ENCODE results near the gene DLGAP1. TPM values are rescaled to one million over a fixed set of nuclear protein-coding genes. Genes with fewer than 3 reads are reported as not detected.

DLGAP1 gene
- total and polyA plus RNA-seq, 7 donors: 0.13 to 2.6 (median 1.3) TPM; not detected in 1

DNA sequence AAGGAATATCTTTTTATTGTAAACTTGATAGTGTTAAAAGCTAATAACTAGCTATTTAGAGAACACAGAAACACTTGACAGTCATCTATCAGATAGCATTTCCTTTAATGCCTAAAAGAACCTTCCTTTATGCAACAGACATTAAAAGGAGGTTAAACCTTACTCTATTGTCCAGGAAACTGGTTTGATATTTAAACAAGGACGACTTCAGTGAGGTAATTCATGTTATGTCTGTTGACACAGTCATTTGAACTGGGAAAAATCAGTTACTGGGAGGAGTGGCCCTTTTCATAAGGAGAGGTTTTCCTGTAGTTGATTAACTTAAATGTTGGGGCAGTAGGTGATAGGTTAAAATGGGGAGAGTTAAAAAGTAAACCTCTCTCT, 998.4 kb downstream of the DLGAP1 start:
- WGBS, 2 donors: 13 to 45% methylated on average over 1 of the region's 1 CpG
- no peak overlapping the region for H3K4me3 ChIP-seq
- H3K36me3 ChIP-seq: peaks cover 0 to 38% (median 25%) of the 10 kb centered on the region in 4 donors
- H3K4me1 ChIP-seq: peaks cover 0 to 58% (median 34%) of the 10 kb centered on the region in 4 donors
- TF ChIP-seq POLR2AphosphoS5 (IDR thresholded peaks at IDR 0.05): no peak
- TF ChIP-seq, protein P1, sequence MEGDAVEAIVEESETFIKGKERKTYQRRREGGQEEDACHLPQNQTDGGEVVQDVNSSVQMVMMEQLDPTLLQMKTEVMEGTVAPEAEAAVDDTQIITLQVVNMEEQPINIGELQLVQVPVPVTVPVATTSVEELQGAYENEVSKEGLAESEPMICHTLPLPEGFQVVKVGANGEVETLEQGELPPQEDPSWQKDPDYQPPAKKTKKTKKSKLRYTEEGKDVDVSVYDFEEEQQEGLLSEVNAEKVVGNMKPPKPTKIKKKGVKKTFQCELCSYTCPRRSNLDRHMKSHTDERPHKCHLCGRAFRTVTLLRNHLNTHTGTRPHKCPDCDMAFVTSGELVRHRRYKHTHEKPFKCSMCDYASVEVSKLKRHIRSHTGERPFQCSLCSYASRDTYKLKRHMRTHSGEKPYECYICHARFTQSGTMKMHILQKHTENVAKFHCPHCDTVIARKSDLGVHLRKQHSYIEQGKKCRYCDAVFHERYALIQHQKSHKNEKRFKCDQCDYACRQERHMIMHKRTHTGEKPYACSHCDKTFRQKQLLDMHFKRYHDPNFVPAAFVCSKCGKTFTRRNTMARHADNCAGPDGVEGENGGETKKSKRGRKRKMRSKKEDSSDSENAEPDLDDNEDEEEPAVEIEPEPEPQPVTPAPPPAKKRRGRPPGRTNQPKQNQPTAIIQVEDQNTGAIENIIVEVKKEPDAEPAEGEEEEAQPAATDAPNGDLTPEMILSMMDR (IDR thresholded peaks at IDR 0.05): no peak
- TF ChIP-seq POLR2A (IDR thresholded peaks at IDR 0.05): no peak
- TF ChIP-seq EP300 (IDR thresholded peaks at IDR 0.05): no peak
- no peaks in the 10 kb centered on the region for H3K27me3 ChIP-seq
- peak overlapping the region in 2 of 4 donors; percentile 98 to 100 for H3K27ac ChIP-seq
- no peak for DNase-seq
- intact Hi-C loops (cut with DNase I): loop anchor here (5.0 to 10.0 kb wide), 2 partner anchors 211 to 482 kb away; no protein-coding TSS in a partner anchor
- no peaks in the 10 kb centered on the region for H3K9me3 ChIP-seq

DNA sequence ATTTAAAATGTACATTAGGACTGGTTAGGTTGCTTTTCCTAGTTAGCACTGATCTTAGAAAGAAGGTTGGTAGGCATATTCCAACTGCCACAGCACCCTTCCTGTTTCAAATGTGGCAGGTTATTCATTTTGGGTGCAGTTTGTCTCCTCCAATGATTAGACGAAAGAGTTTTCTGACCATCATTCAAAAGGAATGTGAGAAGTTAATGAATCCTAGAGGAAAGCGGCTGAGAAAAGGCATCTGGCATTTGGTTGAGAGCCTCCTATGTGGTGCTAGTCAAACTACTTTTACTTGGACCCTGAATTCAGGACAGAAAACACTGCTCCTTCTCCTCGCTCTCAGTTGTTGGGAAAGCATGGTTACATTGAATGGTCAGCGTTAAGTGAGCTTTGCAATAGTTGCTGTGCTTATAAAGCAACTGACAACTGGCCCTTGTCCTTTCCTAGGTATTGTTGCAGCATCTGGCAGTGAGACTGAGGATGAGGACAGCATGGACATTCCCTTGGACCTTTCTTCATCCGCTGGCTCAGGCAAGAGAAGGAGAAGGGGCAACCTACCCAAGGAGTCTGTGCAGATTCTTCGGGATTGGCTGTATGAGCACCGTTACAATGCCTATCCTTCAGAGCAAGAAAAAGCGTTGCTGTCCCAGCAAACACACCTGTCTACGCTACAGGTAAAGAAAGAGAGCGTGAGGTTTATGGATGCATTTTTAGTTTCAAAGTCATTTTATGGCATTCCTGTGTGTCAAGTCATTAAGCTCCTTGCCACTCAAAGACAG, 999.0 kb downstream of the DLGAP1 start:
- Histone ChIP-seq H3K4me3 (no peak overlapping the region), H3K36me3 (peaks cover 0 to 38% (median 25%) of the 10 kb centered on the region in 4 donors), H3K4me1 (peaks cover 0 to 58% (median 34%) of the 10 kb centered on the region in 4 donors), H3K9me3 (no peaks in the 10 kb centered on the region), H3K27me3 (no peaks in the 10 kb centered on the region), H3K27ac (peak overlapping the region; percentile 97 to 100 (median 99))
- no peak for DNase-seq
- peak in 1 of 2 donors; percentile 32 for TF ChIP-seq POLR2A (IDR thresholded peaks at IDR 0.05)
- no peak for TF ChIP-seq POLR2AphosphoS5 (IDR thresholded peaks at IDR 0.05)
- intact Hi-C loops (cut with DNase I): loop anchor here (2.0 to 10.0 kb wide), 3 partner anchors 175 to 481 kb away; no protein-coding TSS in a partner anchor
- WGBS, 2 donors: 19 to 70% methylated on average over 10 of the region's 10 CpGs

DNA sequence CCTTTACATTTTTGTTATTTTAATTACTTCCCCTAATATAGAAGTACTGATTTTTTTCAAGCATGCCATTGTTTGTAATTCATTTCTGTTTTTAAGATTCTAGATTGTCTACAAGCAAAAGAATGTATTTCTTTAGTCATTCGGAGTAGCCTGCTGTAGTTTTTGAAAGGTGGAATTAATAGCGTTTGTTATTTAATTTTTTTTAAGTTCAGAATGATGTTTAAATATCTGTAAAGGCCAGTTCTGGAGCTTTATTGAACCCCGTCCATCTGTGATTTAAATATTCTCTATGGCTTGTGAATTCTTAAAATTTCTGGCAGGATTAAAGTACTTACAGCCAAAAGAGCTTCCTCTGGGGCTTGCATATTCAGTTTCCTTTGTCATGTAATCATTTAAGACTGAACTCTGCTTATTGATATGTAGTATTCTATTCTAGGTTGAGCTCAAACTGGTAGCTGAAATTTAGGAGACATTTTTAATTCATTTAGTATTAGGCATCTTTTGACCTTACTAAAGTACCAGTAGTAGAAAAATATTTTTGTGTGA, 999.9 kb downstream of the DLGAP1 start:
- H3K27ac ChIP-seq: peak overlapping the region; percentile 97 to 100 (median 99)
- DNase-seq: no peak
- no peaks in the 10 kb centered on the region for H3K9me3 ChIP-seq
- 9 to 45% methylated on average over 3 of the region's 3 CpGs for WGBS, 2 donors
- H3K27me3 ChIP-seq: no peaks in the 10 kb centered on the region
- H3K36me3 ChIP-seq: peaks cover 0 to 38% (median 25%) of the 10 kb centered on the region in 4 donors
- peak overlapping the region in 2 of 4 donors; percentile 67 to 74 for H3K4me3 ChIP-seq
- no peak for TF ChIP-seq POLR2AphosphoS5 (IDR thresholded peaks at IDR 0.05)
- TF ChIP-seq POLR2A (IDR thresholded peaks at IDR 0.05): no peak
- TF ChIP-seq EP300 (IDR thresholded peaks at IDR 0.05): no peak
- TF ChIP-seq, protein P1 (IDR thresholded peaks at IDR 0.05): no peak
- intact Hi-C loops (cut with DNase I): loop anchor here (2.0 to 10.0 kb wide), 3 partner anchors 174 to 480 kb away; no protein-coding TSS in a partner anchor
- peaks cover 0 to 58% (median 34%) of the 10 kb centered on the region in 4 donors for H3K4me1 ChIP-seq

DNA sequence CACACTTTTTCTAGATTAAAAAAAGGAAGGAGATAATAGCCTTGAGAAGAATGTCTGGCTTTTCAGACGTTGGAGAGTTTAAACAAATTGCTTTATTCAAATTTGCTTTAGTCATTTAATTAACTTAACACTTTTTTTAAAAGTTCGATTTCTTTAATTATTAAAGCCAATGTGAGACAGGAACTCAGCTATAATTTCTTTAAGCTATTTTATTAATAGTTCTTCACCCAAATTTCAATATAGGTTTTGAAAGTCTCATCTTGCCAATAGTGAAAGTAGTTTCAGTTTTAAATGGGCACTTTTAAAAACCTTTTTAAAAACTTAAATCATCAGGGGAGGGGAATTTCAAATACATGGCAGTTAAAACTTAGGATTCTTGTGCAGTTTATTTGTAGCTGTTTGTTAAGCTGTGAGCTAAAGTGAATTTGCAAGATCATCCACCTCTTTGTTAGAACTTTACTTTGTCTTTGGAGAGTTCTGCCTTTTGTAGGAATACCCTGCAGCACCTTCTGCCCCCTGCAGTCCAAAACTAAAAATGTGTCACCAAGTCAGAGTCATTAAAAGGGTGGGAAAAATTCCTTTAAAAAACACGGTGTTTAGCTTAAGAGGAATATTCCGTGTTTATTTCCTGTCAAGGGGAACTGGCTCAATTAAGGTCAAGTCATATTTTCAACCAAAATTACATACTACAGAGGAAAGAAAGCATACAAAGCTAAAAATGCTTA, 1000.6 kb downstream of the DLGAP1 start:
- 1% methylated on average over 4 of the region's 4 CpGs for WGBS, 2 donors
- intact Hi-C loops (cut with DNase I): loop anchor here (2.0 to 10.0 kb wide), 6 partner anchors 174 to 797 kb away; partner anchors contain the start of genes MYL12B and SMCHD1
- peak in 1 of 4 donors; percentile 48 for TF ChIP-seq POLR2AphosphoS5 (IDR thresholded peaks at IDR 0.05)
- no peak for TF ChIP-seq EP300 (IDR thresholded peaks at IDR 0.05)
- TF ChIP-seq, protein P1 (IDR thresholded peaks at IDR 0.05): peak in 3 of 4 experiments; percentile 69 to 73 (median 71)
- TF ChIP-seq POLR2A (IDR thresholded peaks at IDR 0.05): no peak
- Histone ChIP-seq H3K9me3 (no peaks in the 10 kb centered on the region), H3K27me3 (no peaks in the 10 kb centered on the region), H3K4me3 (peak overlapping the region in 3 of 4 donors; percentile 67 to 81 (median 74)), H3K27ac (peak overlapping the region; percentile 97 to 100 (median 99)), H3K4me1 (peaks cover 0 to 55% (median 33%) of the 10 kb centered on the region in 4 donors), H3K36me3 (peaks cover 0 to 35% (median 24%) of the 10 kb centered on the region in 4 donors)
- DNase-seq: no peak
